Measurements from ENCODE around the gene LARGE1.

Gene LARGE1

DNA sequence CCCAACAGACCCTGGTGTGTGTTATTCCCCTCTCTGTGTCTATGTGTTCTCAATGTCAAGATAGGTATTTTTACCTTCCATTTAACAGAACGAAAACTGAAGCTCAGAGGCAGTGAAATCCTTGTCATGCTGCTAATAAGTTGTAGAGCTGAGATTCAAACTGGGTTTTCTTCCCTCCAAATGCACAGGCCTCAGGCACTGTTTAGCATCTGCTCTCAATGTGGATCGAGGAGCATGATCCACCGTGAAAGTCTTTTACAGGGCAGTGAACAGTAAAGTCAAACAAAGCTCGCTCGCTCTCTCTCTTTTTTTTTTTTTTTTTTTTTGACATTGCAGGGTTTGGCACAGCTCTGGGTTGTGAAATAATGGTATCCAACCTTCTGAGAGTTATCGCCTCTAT is 461.1 kb downstream of the LARGE1 start:
- no peaks in the 10 kb centered on the region for H3K4me1 ChIP-seq (ENCODE audit: control insufficient read depth, low read depth, low read length)
- H3K4me2 ChIP-seq (ENCODE audit: low read length), result no peak overlapping the region
- no peak for DNase-seq
- H3K18ac ChIP-seq (ENCODE audit: low read length), result no peak overlapping the region
- no peak overlapping the region for H2BK5ac ChIP-seq (ENCODE audit: low read length)
- no peak overlapping the region for H4K8ac ChIP-seq (ENCODE audit: low read depth, low read length)
- H3K56ac ChIP-seq (ENCODE audit: low read length), result no peak overlapping the region
- WGBS (ENCODE audit: extremely low coverage, insufficient coverage, low lambda C conversion rate), result no CpG with 5 or more reads among the region's 6 CpGs
- H2BK15ac ChIP-seq (replicated peaks; ENCODE audit: low read depth), result no peak overlapping the region
- H3K4me3 ChIP-seq (ENCODE audit: low read length), result no peak overlapping the region
- H3K79me1 ChIP-seq (ENCODE audit: low read length), result no peaks in the 10 kb centered on the region
- H3K36me3 ChIP-seq (ENCODE audit: control insufficient read depth, insufficient read depth, low read length), result no peaks in the 10 kb centered on the region
- no peaks in the 10 kb centered on the region for H3K27me3 ChIP-seq (ENCODE audit: insufficient read depth, low read length, poor library complexity)
- H3K27ac ChIP-seq (ENCODE audit: low read depth, low read length), result no peak overlapping the region
- no peak overlapping the region for H3K4ac ChIP-seq (ENCODE audit: low read depth, low read length)
- no peak overlapping the region for H3K9ac ChIP-seq (ENCODE audit: low read length)
- no peak overlapping the region for H2BK120ac ChIP-seq (ENCODE audit: low read depth, low read length)
- no peak overlapping the region for H3K23ac ChIP-seq (ENCODE audit: low read length)
- no peaks in the 10 kb centered on the region for H3K79me2 ChIP-seq (ENCODE audit: control insufficient read depth, insufficient read depth, low read length)
- H2AK5ac ChIP-seq (ENCODE audit: low read length), result no peak overlapping the region
- no peak overlapping the region for H4K5ac ChIP-seq (ENCODE audit: low read length)

DNA sequence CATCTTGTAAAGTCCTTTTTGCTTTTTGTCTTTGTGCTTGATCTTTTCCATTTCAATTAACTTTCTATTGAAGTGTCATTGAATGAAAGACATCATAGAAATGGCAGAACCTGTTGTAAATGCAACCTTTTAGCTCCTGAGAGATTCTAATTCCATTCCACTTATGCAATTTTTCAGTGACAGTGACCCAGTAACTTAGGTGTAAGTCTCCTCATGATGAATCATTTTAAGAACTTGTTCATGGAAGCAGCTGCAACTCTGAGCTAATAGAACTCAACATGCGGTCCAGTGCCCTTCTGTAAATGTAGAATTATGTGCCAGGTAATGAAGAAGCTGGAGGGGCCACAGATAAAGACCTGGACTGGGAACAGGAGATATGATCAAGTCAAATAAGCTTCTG is 463.8 kb downstream of the LARGE1 start:
- no peaks in the 10 kb centered on the region for H3K27me3 ChIP-seq (ENCODE audit: insufficient read depth, low read length, poor library complexity)
- no peak overlapping the region for H3K4me3 ChIP-seq (ENCODE audit: low read length)
- H3K56ac ChIP-seq (ENCODE audit: low read length), result no peak overlapping the region
- no peak overlapping the region for H3K4me2 ChIP-seq (ENCODE audit: low read length)
- no peaks in the 10 kb centered on the region for H3K79me2 ChIP-seq (ENCODE audit: control insufficient read depth, insufficient read depth, low read length)
- WGBS (ENCODE audit: extremely low coverage, insufficient coverage, low lambda C conversion rate), result no CpG with 5 or more reads among the region's 1 CpG
- no peak overlapping the region for H3K9ac ChIP-seq (ENCODE audit: low read length)
- no peak overlapping the region for H2BK120ac ChIP-seq (ENCODE audit: low read depth, low read length)
- H3K27ac ChIP-seq (ENCODE audit: low read depth, low read length), result no peak overlapping the region
- H3K36me3 ChIP-seq (ENCODE audit: control insufficient read depth, insufficient read depth, low read length), result no peaks in the 10 kb centered on the region
- no peak overlapping the region for H2BK5ac ChIP-seq (ENCODE audit: low read length)
- H3K23ac ChIP-seq (ENCODE audit: low read length), result no peak overlapping the region
- no peak overlapping the region for H3K4ac ChIP-seq (ENCODE audit: low read depth, low read length)
- no peak overlapping the region for H4K5ac ChIP-seq (ENCODE audit: low read length)
- no peaks in the 10 kb centered on the region for H3K79me1 ChIP-seq (ENCODE audit: low read length)
- H2AK5ac ChIP-seq (ENCODE audit: low read length), result no peak overlapping the region
- no peak for DNase-seq
- peaks cover 2% of the 10 kb centered on the region for H3K4me1 ChIP-seq (ENCODE audit: control insufficient read depth, low read depth, low read length)
- no peak overlapping the region for H4K8ac ChIP-seq (ENCODE audit: low read depth, low read length)
- no peak overlapping the region for H2BK15ac ChIP-seq (replicated peaks; ENCODE audit: low read depth)
- no peak overlapping the region for H3K18ac ChIP-seq (ENCODE audit: low read length)

DNA sequence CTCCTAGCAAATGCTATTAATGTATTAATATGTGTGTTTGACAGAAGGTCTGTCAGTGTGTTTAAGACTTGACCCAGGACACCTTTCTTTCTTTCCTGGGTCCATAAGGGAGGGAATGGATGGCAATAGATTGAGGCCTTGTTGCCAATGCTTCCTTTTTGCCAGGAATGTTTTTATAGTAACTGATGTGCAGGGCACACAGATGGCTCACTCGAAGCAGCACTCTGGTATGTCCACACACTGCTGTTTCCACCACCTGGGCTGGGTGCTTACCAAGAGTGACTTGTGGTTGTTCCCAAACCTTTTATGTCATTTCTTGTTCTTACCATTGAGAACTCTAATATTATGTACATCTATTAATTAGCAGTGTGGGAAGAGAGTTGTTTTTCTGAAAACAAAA is 465.2 kb downstream of the LARGE1 start:
- Histone ChIP-seq H2BK120ac (ENCODE audit: low read depth, low read length) (no peak overlapping the region), H2BK5ac (ENCODE audit: low read length) (no peak overlapping the region), H3K18ac (ENCODE audit: low read length) (no peak overlapping the region), H2BK15ac (replicated peaks; ENCODE audit: low read depth) (no peak overlapping the region), H3K23ac (ENCODE audit: low read length) (no peak overlapping the region), H3K4me3 (ENCODE audit: low read length) (no peak overlapping the region), H3K27me3 (ENCODE audit: insufficient read depth, low read length, poor library complexity) (no peaks in the 10 kb centered on the region), H4K5ac (ENCODE audit: low read length) (no peak overlapping the region), H2AK5ac (ENCODE audit: low read length) (no peak overlapping the region), H3K4ac (ENCODE audit: low read depth, low read length) (no peak overlapping the region), H3K56ac (ENCODE audit: low read length) (no peak overlapping the region), H3K36me3 (ENCODE audit: control insufficient read depth, insufficient read depth, low read length) (no peaks in the 10 kb centered on the region), H3K79me2 (ENCODE audit: control insufficient read depth, insufficient read depth, low read length) (no peaks in the 10 kb centered on the region), H3K9ac (ENCODE audit: low read length) (no peak overlapping the region), H3K4me1 (ENCODE audit: control insufficient read depth, low read depth, low read length) (peaks cover 2% of the 10 kb centered on the region), H4K8ac (ENCODE audit: low read depth, low read length) (no peak overlapping the region), H3K27ac (ENCODE audit: low read depth, low read length) (no peak overlapping the region), H3K79me1 (ENCODE audit: low read length) (no peaks in the 10 kb centered on the region), H3K4me2 (ENCODE audit: low read length) (no peak overlapping the region)
- no CpG with 5 or more reads among the region's 1 CpG for WGBS (ENCODE audit: extremely low coverage, insufficient coverage, low lambda C conversion rate)
- DNase-seq, result no peak

DNA sequence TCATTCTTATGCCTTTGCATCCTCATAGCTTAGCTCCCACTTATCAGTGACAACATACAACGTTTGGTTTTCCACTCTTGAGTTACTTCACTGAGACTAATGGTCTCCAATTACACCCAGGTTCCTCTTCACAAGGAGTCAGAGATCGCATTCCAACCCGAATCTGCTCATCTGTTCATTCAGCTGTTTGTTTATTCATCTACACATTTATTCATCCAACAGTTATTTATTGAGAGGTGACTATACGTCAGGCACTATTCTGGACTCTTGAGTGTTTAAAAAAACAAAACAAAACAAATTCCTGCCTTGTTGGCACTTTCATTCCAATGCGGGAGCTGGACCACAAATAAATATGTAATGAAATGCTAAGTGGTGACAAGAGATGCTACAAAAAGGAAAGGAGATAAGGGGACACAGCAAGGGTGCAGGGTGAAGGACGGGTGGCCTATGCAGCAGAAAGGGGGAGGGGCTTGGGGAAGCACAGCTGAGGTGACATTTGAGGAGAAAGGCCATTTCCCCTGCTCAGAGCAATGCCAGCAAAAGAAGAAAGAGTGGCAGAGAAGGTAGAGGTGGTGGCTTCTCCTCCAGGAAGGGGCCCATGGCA is 468.3 kb downstream of the LARGE1 start:
- H3K56ac ChIP-seq (ENCODE audit: low read length), result no peak overlapping the region
- DNase-seq, result no peak
- no peak overlapping the region for H3K4ac ChIP-seq (ENCODE audit: low read depth, low read length)
- no peak overlapping the region for H3K4me2 ChIP-seq (ENCODE audit: low read length)
- no peaks in the 10 kb centered on the region for H3K79me1 ChIP-seq (ENCODE audit: low read length)
- no peak overlapping the region for H2AK5ac ChIP-seq (ENCODE audit: low read length)
- H3K4me1 ChIP-seq (ENCODE audit: control insufficient read depth, low read depth, low read length), result peaks cover 2% of the 10 kb centered on the region
- no peak overlapping the region for H3K18ac ChIP-seq (ENCODE audit: low read length)
- WGBS (ENCODE audit: extremely low coverage, insufficient coverage, low lambda C conversion rate), result no CpG with 5 or more reads among the region's 6 CpGs
- no peaks in the 10 kb centered on the region for H3K79me2 ChIP-seq (ENCODE audit: control insufficient read depth, insufficient read depth, low read length)
- no peaks in the 10 kb centered on the region for H3K36me3 ChIP-seq (ENCODE audit: control insufficient read depth, insufficient read depth, low read length)
- no peak overlapping the region for H4K5ac ChIP-seq (ENCODE audit: low read length)
- no peak overlapping the region for H3K27ac ChIP-seq (ENCODE audit: low read depth, low read length)
- no peak overlapping the region for H2BK120ac ChIP-seq (ENCODE audit: low read depth, low read length)
- H3K9ac ChIP-seq (ENCODE audit: low read length), result no peak overlapping the region
- no peak overlapping the region for H4K8ac ChIP-seq (ENCODE audit: low read depth, low read length)
- no peak overlapping the region for H2BK5ac ChIP-seq (ENCODE audit: low read length)
- H3K23ac ChIP-seq (ENCODE audit: low read length), result no peak overlapping the region
- H3K27me3 ChIP-seq (ENCODE audit: insufficient read depth, low read length, poor library complexity), result no peaks in the 10 kb centered on the region
- no peak overlapping the region for H2BK15ac ChIP-seq (replicated peaks; ENCODE audit: low read depth)
- H3K4me3 ChIP-seq (ENCODE audit: low read length), result no peak overlapping the region

DNA sequence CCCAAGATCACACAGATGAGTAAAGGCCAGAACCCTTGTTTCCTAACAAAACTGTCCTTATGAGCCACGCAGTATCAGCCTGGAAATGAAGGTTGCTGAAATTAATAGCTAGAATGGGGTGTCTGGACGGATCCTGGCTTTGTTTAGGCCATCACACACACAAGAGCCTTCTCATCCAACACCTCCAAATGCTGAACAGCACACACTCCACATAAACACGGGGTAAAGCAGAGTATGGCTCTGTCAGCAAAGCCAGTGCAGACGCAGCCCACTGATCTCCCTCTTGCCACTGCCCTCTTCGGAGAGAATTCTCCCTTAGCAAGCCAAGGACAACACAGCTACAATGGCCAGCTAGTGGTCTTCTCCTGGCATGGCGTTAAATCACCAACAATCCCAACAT is 469.5 kb downstream of the LARGE1 start:
- Histone ChIP-seq H2AK5ac (ENCODE audit: low read length) (no peak overlapping the region), H3K27me3 (ENCODE audit: insufficient read depth, low read length, poor library complexity) (no peaks in the 10 kb centered on the region), H4K5ac (ENCODE audit: low read length) (no peak overlapping the region), H4K8ac (ENCODE audit: low read depth, low read length) (no peak overlapping the region), H3K56ac (ENCODE audit: low read length) (no peak overlapping the region), H2BK15ac (replicated peaks; ENCODE audit: low read depth) (no peak overlapping the region), H3K9ac (ENCODE audit: low read length) (no peak overlapping the region), H3K4me1 (ENCODE audit: control insufficient read depth, low read depth, low read length) (peaks cover 2% of the 10 kb centered on the region), H2BK5ac (ENCODE audit: low read length) (no peak overlapping the region), H3K27ac (ENCODE audit: low read depth, low read length) (no peak overlapping the region), H3K4ac (ENCODE audit: low read depth, low read length) (no peak overlapping the region), H3K18ac (ENCODE audit: low read length) (no peak overlapping the region), H3K4me3 (ENCODE audit: low read length) (no peak overlapping the region), H3K23ac (ENCODE audit: low read length) (no peak overlapping the region), H2BK120ac (ENCODE audit: low read depth, low read length) (no peak overlapping the region), H3K36me3 (ENCODE audit: control insufficient read depth, insufficient read depth, low read length) (no peaks in the 10 kb centered on the region), H3K79me2 (ENCODE audit: control insufficient read depth, insufficient read depth, low read length) (no peaks in the 10 kb centered on the region), H3K79me1 (ENCODE audit: low read length) (no peaks in the 10 kb centered on the region), H3K4me2 (ENCODE audit: low read length) (no peak overlapping the region)
- no CpG with 5 or more reads among the region's 6 CpGs for WGBS (ENCODE audit: extremely low coverage, insufficient coverage, low lambda C conversion rate)
- DNase-seq, result no peak

GRCh38 chr22:33447733-33448132 is 472.5 kb downstream of the LARGE1 start:
- no peak overlapping the region for H3K23ac ChIP-seq (ENCODE audit: low read length)
- WGBS (ENCODE audit: extremely low coverage, insufficient coverage, low lambda C conversion rate), result no CpG with 5 or more reads among the region's 5 CpGs

More at GRCh38 chr22:33447733-33448132, 472.5 kb downstream of the LARGE1 start:
- Histone ChIP-seq H2BK15ac (replicated peaks; ENCODE audit: low read depth) (no peak overlapping the region), H3K9ac (ENCODE audit: low read length) (no peak overlapping the region), H3K4me3 (ENCODE audit: low read length) (no peak overlapping the region), H3K27ac (ENCODE audit: low read depth, low read length) (no peak overlapping the region), H3K4ac (ENCODE audit: low read depth, low read length) (no peak overlapping the region), H3K4me1 (ENCODE audit: control insufficient read depth, low read depth, low read length) (peaks cover 2% of the 10 kb centered on the region), H3K4me2 (ENCODE audit: low read length) (no peak overlapping the region), H2AK5ac (ENCODE audit: low read length) (no peak overlapping the region), H3K56ac (ENCODE audit: low read length) (no peak overlapping the region), H2BK120ac (ENCODE audit: low read depth, low read length) (no peak overlapping the region), H3K18ac (ENCODE audit: low read length) (no peak overlapping the region), H3K27me3 (ENCODE audit: insufficient read depth, low read length, poor library complexity) (no peaks in the 10 kb centered on the region), H4K5ac (ENCODE audit: low read length) (no peak overlapping the region), H4K8ac (ENCODE audit: low read depth, low read length) (no peak overlapping the region), H3K36me3 (ENCODE audit: control insufficient read depth, insufficient read depth, low read length) (no peaks in the 10 kb centered on the region), H2BK5ac (ENCODE audit: low read length) (no peak overlapping the region), H3K79me2 (ENCODE audit: control insufficient read depth, insufficient read depth, low read length) (no peaks in the 10 kb centered on the region), H3K79me1 (ENCODE audit: low read length) (no peaks in the 10 kb centered on the region)
- no peak for DNase-seq
